Measurements from ENCODE around the gene TXNRD2. TPM values are rescaled to one million over a fixed set of nuclear protein-coding genes. Genes with fewer than 3 reads are reported as not detected.

Gene TXNRD2
- total RNA-seq, 1 donor from 2014 or later: 0.19 TPM

DNA sequence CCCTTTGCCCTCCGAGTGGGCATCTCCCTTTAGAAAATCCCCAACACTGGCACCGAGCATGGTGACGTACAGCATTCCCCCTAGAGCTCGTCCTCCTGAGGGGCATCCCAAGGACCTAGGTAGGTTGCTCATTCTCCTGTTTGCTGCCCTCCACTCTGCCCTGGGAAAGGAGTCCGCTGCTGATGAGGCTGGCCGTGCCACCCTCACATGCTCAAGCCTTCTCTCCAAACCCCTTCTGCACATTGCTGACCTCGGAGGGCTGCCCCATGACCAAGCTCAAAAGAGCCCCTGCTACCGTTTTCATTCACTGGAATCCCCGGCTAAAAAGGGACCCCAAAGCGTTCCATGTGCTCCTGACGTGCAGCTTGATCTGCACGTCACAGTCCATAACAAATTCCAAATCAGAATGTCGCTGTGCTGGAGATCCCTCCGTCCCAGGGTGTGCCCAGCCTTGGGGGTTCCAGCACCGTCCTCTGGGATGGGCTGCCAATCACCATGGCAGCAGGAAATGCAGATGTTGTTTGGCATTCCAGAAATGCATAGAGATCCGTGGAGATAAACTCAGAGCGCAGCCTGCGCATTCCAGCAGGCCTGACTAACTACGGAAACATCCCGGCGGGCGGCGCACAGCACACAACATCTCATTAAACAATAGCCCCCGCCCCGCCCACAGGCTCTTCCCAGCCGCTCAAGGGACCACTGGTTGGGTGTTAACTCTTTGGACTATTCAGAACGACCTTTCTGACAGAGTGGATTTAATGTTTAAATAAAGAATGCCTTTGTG is 60.6 kb downstream of the TXNRD2 start:
- peaks cover 10% of the 10 kb centered on the region for H3K27me3 ChIP-seq
- Mint-ChIP-seq H3K4me3 (peak overlapping the region; percentile 82), H3K27me3 (ENCODE audit: insufficient read depth, low read depth) (peaks cover 7% of the 10 kb centered on the region), H3K9me3 (no peaks in the 10 kb centered on the region), H3K36me3 (no peaks in the 10 kb centered on the region), H3K27ac (peak overlapping the region; percentile 98), H3K4me1 (peaks cover 39% of the 10 kb centered on the region)
- peak; percentile 96 for DNase-seq (ENCODE audit: low spot score)
- peaks cover 8% of the 10 kb centered on the region for H3F3A ChIP-seq (ENCODE audit: low read depth)
- no peaks in the 10 kb centered on the region for H3K9me3 ChIP-seq (ENCODE audit: low read depth)
- peaks cover 22% of the 10 kb centered on the region for H3K4me1 ChIP-seq
- H3K27ac ChIP-seq: no peak overlapping the region
- H3K9ac ChIP-seq: no peak overlapping the region
- TF ChIP-seq, protein P1, sequence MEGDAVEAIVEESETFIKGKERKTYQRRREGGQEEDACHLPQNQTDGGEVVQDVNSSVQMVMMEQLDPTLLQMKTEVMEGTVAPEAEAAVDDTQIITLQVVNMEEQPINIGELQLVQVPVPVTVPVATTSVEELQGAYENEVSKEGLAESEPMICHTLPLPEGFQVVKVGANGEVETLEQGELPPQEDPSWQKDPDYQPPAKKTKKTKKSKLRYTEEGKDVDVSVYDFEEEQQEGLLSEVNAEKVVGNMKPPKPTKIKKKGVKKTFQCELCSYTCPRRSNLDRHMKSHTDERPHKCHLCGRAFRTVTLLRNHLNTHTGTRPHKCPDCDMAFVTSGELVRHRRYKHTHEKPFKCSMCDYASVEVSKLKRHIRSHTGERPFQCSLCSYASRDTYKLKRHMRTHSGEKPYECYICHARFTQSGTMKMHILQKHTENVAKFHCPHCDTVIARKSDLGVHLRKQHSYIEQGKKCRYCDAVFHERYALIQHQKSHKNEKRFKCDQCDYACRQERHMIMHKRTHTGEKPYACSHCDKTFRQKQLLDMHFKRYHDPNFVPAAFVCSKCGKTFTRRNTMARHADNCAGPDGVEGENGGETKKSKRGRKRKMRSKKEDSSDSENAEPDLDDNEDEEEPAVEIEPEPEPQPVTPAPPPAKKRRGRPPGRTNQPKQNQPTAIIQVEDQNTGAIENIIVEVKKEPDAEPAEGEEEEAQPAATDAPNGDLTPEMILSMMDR (IDR thresholded peaks at IDR 0.05): no peak
- no peak for TF ChIP-seq EZH2phosphoT487 (IDR thresholded peaks at IDR 0.05)
- TF ChIP-seq EZH2 (IDR thresholded peaks at IDR 0.05): peak; percentile 1
- no peak overlapping the region for H2AFZ ChIP-seq (replicated peaks)
- H3K4me3 ChIP-seq: peak overlapping the region; percentile 10
- H3K36me3 ChIP-seq: no peaks in the 10 kb centered on the region
- peak overlapping the region; percentile 56 for H3K4me2 ChIP-seq
- H3K79me2 ChIP-seq (ENCODE audit: low read depth): no peaks in the 10 kb centered on the region
- no peaks in the 10 kb centered on the region for H4K20me1 ChIP-seq (ENCODE audit: low read depth)

GRCh38 chr22:19879992-19880785 is 61.4 kb downstream of the TXNRD2 start:
- H3K27ac ChIP-seq: no peak overlapping the region
- H3K4me1 ChIP-seq: peaks cover 22% of the 10 kb centered on the region
- H3K4me2 ChIP-seq: peak overlapping the region; percentile 56
- H3K79me2 ChIP-seq (ENCODE audit: low read depth): no peaks in the 10 kb centered on the region
- H2AFZ ChIP-seq (replicated peaks): no peak overlapping the region
- H3K9ac ChIP-seq: no peak overlapping the region
- no peaks in the 10 kb centered on the region for H3K36me3 ChIP-seq
- Mint-ChIP-seq H3K27me3 (ENCODE audit: insufficient read depth, low read depth) (peaks cover 7% of the 10 kb centered on the region), H3K36me3 (no peaks in the 10 kb centered on the region), H3K9me3 (no peaks in the 10 kb centered on the region), H3K4me3 (peak overlapping the region; percentile 75), H3K4me1 (peaks cover 39% of the 10 kb centered on the region), H3K27ac (peak overlapping the region; percentile 95)
- H3K9me3 ChIP-seq (ENCODE audit: low read depth): no peaks in the 10 kb centered on the region
- TF ChIP-seq EZH2phosphoT487 (IDR thresholded peaks at IDR 0.05) (no peak), EZH2 (IDR thresholded peaks at IDR 0.05) (no peak)
- TF ChIP-seq, protein P1 (IDR thresholded peaks at IDR 0.05): no peak
- peaks cover 3% of the 10 kb centered on the region for H4K20me1 ChIP-seq (ENCODE audit: low read depth)
- DNase-seq (ENCODE audit: low spot score): no peak
- H3F3A ChIP-seq (ENCODE audit: low read depth): peaks cover 8% of the 10 kb centered on the region
- H3K27me3 ChIP-seq: peaks cover 10% of the 10 kb centered on the region
- no peak overlapping the region for H3K4me3 ChIP-seq

GRCh38 chr22:19879643-19879991 is 62.0 kb downstream of the TXNRD2 start:
- Histone ChIP-seq H3K27me3 (peaks cover 10% of the 10 kb centered on the region), H3K4me2 (no peak overlapping the region), H3F3A (ENCODE audit: low read depth) (peaks cover 13% of the 10 kb centered on the region), H3K36me3 (no peaks in the 10 kb centered on the region), H3K9ac (no peak overlapping the region), H3K9me3 (ENCODE audit: low read depth) (no peaks in the 10 kb centered on the region), H3K27ac (no peak overlapping the region), H3K4me1 (peaks cover 28% of the 10 kb centered on the region), H2AFZ (replicated peaks) (no peak overlapping the region), H4K20me1 (ENCODE audit: low read depth) (peaks cover 7% of the 10 kb centered on the region), H3K79me2 (ENCODE audit: low read depth) (no peaks in the 10 kb centered on the region), H3K4me3 (no peak overlapping the region)
- H3K4me1 Mint-ChIP-seq: peaks cover 44% of the 10 kb centered on the region
- no peak overlapping the region for H3K4me3 Mint-ChIP-seq
- peak overlapping the region; percentile 95 for H3K27ac Mint-ChIP-seq
- DNase-seq (ENCODE audit: low spot score): no peak
- H3K36me3 Mint-ChIP-seq: no peaks in the 10 kb centered on the region
- peaks cover 7% of the 10 kb centered on the region for H3K27me3 Mint-ChIP-seq (ENCODE audit: insufficient read depth, low read depth)
- TF ChIP-seq EZH2 (IDR thresholded peaks at IDR 0.05) (no peak), EZH2phosphoT487 (IDR thresholded peaks at IDR 0.05) (no peak)
- TF ChIP-seq, protein P1 (IDR thresholded peaks at IDR 0.05): no peak
- no peaks in the 10 kb centered on the region for H3K9me3 Mint-ChIP-seq
